ENCODE data around the gene PSD.

DNA sequence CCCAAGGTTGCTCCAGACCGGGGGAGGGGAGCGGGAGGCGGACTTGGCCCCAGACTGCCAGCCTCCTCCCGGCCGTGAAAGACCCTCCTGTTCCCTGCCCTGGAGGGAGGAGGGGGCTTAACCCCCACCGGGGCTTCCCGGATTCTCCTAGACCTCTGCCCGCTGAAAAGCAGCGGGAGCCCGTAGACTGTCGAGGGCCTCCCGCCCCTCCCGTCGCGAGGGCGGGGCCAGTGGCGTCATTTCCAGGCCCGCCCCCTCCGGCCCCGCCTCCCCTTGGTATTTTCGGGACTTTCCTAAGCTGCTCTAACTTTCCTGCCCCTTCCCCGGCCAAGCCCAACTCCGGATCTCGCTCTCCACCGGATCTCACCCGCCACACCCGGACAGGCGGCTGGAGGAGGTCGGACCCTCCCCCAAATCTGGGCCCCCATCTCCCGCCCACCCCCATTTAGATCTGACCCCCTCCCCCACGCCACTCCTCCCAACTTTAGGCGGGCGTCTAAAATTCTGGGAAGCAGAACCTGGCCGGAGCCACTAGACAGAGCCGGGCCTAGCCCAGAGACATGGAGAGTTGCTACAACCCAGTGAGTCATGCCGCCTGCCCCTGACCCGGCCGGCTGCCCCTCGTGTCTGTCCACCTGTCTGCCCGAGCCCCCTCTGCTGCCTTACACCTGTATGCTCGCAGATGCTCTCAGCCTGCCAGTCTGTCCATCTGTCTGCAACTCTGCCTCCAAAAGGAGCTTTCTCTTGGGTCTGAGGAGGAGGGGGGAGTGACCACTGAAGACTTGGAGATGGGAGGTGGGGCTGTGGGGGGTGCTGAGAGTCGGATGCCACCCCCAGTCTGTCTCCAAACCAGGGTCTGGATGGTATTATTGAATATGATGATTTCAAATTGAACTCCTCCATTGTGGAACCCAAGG lies 22.9 kb downstream of the PSD start, which contains the start of gene NFKB2:
- TF ChIP-seq, protein P1, sequence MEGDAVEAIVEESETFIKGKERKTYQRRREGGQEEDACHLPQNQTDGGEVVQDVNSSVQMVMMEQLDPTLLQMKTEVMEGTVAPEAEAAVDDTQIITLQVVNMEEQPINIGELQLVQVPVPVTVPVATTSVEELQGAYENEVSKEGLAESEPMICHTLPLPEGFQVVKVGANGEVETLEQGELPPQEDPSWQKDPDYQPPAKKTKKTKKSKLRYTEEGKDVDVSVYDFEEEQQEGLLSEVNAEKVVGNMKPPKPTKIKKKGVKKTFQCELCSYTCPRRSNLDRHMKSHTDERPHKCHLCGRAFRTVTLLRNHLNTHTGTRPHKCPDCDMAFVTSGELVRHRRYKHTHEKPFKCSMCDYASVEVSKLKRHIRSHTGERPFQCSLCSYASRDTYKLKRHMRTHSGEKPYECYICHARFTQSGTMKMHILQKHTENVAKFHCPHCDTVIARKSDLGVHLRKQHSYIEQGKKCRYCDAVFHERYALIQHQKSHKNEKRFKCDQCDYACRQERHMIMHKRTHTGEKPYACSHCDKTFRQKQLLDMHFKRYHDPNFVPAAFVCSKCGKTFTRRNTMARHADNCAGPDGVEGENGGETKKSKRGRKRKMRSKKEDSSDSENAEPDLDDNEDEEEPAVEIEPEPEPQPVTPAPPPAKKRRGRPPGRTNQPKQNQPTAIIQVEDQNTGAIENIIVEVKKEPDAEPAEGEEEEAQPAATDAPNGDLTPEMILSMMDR (conservative IDR thresholded peaks at IDR 0.05 in 1 of 2, IDR thresholded peaks at IDR 0.05 in 1 of 2; ENCODE audit: low read depth in 1 of 2, low read length in 2 of 2), result no peak
- no peak for TF ChIP-seq EZH2 (IDR thresholded peaks at IDR 0.05; ENCODE audit: low read length, missing control alignments)
